Measurements from ENCODE around the gene FTH1.

The FTH1 gene

GRCh38 chr11:61917334-61918109 lies 49.9 kb downstream of the FTH1 start, which contains the start of gene RAB3IL1:
RAB3IL1 (minus strand) TSS chr11:61917566; CDS start chr11:61917367, 199 bp downstream.
- DNase-seq = peak; percentile 70

GRCh38 chr11:61916737-61917333 lies 50.6 kb downstream of the FTH1 start:
- DNase-seq = no peak

DNA sequence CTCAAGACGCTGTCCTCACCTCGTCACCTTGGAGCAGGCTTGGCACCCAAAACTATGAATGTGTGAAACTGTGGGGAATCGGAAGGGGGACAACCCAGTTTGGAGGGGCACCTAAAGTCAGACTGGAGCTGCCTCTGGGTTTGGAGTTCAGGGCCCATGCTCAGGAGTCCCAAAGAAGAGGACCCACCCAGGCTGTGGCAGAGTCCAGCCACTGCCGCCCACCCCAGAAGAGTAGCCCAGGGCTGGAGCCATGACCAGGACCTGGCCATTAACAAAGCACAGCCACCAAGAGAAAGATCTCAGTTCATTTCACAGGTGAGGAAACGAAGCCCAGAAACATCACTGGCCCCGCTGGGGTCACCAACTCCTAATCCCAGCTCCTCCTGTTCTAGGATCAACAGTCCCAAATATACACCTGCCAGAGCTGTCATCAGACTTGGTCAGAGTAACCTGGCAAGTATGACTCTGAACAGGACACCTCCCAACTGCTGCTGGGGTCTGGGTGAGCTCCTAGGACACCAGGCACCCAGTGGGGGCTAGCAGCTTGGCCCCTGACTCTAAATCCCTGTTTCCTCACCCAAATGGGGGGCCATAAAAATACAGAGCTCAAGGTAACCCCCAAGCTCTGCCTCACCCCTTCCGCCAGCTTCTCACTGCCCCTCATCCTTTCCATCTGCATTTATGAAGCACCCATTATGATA lies 52.8 kb downstream of the FTH1 start:
- no peak for DNase-seq

Data from right kidney (tissue), 1 donor.